Cardiac muscle cell (in vitro differentiated cells and primary cell): Measurements from ENCODE around the gene JMJD1C. TPM values are rescaled to one million over a fixed set of nuclear protein-coding genes. Genes with fewer than 3 reads are reported as not detected.

Experiments used
- DNase-seq, 2 donors: peaks; one replicate each; pipeline versions ENCODE4 v3.0.0 to v3.0.0-alpha.2; 2010 to 2017; ENCODE audit warnings: low read depth in 1 of 2, low spot score in 1 of 2
- H3K27ac ChIP-seq: fragments of 200-600 bp; sonication (generic); 2 replicates; pipeline ENCODE4 v1.5.1; 2016
- H3K27me3 ChIP-seq: fragments of 200-600 bp; sonication (generic); 2 replicates; pipeline ENCODE4 v1.6.0; 2016; ENCODE audit warnings: control low read depth
- H3K36me3 ChIP-seq: fragments of 200-600 bp; sonication (generic); 2 replicates; pipeline ENCODE4 v1.5.1; 2016; ENCODE audit warnings: control low read depth
- H3K4me1 ChIP-seq: fragments of 200-600 bp; sonication (generic); 2 replicates; pipeline ENCODE4 v1.8.1; 2017; ENCODE audit warnings: low read depth, mild to moderate bottlenecking, mixed run types
- H3K4me3 ChIP-seq: fragments of 200-600 bp; sonication (generic); 2 replicates; pipeline ENCODE4 v1.5.1; 2016; ENCODE audit warnings: mild to moderate bottlenecking
- H3K9me3 ChIP-seq: fragments of 200-600 bp; sonication (generic); 2 replicates; pipeline ENCODE4 v1.5.1; 2017; ENCODE audit warnings: low read depth, mild to moderate bottlenecking, control low read depth
- CTCF ChIP-seq: IDR thresholded peaks from 2 replicates; pipeline ENCODE4 v1.5.1; 2012; ENCODE audit warnings: low read depth, mild to moderate bottlenecking, low read length
- polyA plus RNA-seq: library from polyadenylated mRNA; unstranded; fragments of >200 nt; fragmentation: Nextera tagmentation; extraction: Ambion mirVana; gene quantifications from 2 replicates; pipeline ENCODE4 v1.2.1, GENCODE V29; 2016
- total RNA-seq: library from RNA; depleted of rRNA; stranded (reverse); fragments of >200 nt; gene quantifications from 2 replicates; pipeline ENCODE4 v1.2.3, GENCODE V29; 2016

JMJD1C gene
- total and polyA plus RNA-seq, 2 experiments from 2014 or later = 59.1 to 144 TPM

GRCh38 chr10:63210611-63211196 lies 255.1 kb downstream of the JMJD1C start:
- Histone ChIP-seq H3K9me3 (no peaks in the 10 kb centered on the region), H3K4me3 (no peak overlapping the region), H3K27me3 (no peaks in the 10 kb centered on the region), H3K36me3 (peaks cover 31% of the 10 kb centered on the region), H3K27ac (peak overlapping the region; percentile 82), H3K4me1 (peaks cover 47% of the 10 kb centered on the region)
- no peak for TF ChIP-seq CTCF
- DNase-seq = no peak

- no peaks in the 10 kb centered on the region for H3K27me3 ChIP-seq
- TF ChIP-seq CTCF = no peak
- H3K9me3 ChIP-seq = no peaks in the 10 kb centered on the region
- H3K4me3 ChIP-seq = no peak overlapping the region
- H3K4me1 ChIP-seq = peaks cover 47% of the 10 kb centered on the region
- H3K27ac ChIP-seq = peak overlapping the region; percentile 82
- DNase-seq = no peak
- peaks cover 32% of the 10 kb centered on the region for H3K36me3 ChIP-seq
Observed at GRCh38 chr10:63209705-63210104, 256.1 kb downstream of the JMJD1C start.

GRCh38 chr10:63208986-63209385 lies 256.8 kb downstream of the JMJD1C start:
- DNase-seq = peak in 1 of 2 donors; percentile 55
- peaks cover 43% of the 10 kb centered on the region for H3K4me1 ChIP-seq
- peak overlapping the region; percentile 82 for H3K27ac ChIP-seq
- no peak for TF ChIP-seq CTCF
- no peaks in the 10 kb centered on the region for H3K9me3 ChIP-seq
- H3K4me3 ChIP-seq = no peak overlapping the region
- H3K36me3 ChIP-seq = peaks cover 32% of the 10 kb centered on the region
- no peaks in the 10 kb centered on the region for H3K27me3 ChIP-seq

GRCh38 chr10:63206997-63207811 lies 258.6 kb downstream of the JMJD1C start:
- no peak overlapping the region for H3K4me3 ChIP-seq
- H3K4me1 ChIP-seq = peaks cover 42% of the 10 kb centered on the region
- H3K27ac ChIP-seq = peak overlapping the region; percentile 82
- no peaks in the 10 kb centered on the region for H3K27me3 ChIP-seq
- peaks cover 23% of the 10 kb centered on the region for H3K36me3 ChIP-seq
- no peak for TF ChIP-seq CTCF
- DNase-seq = peak; percentile 17 to 91
- no peaks in the 10 kb centered on the region for H3K9me3 ChIP-seq

GRCh38 chr10:63206576-63206975 lies 259.2 kb downstream of the JMJD1C start:
- Histone ChIP-seq H3K4me3 (no peak overlapping the region), H3K27me3 (no peaks in the 10 kb centered on the region), H3K27ac (peak overlapping the region; percentile 82), H3K36me3 (peaks cover 23% of the 10 kb centered on the region), H3K9me3 (no peaks in the 10 kb centered on the region), H3K4me1 (peaks cover 42% of the 10 kb centered on the region)
- DNase-seq = peak in 1 of 2 donors; percentile 45
- TF ChIP-seq CTCF = no peak
